ENCODE results near the gene SRCIN1.

SRCIN1 gene

DNA sequence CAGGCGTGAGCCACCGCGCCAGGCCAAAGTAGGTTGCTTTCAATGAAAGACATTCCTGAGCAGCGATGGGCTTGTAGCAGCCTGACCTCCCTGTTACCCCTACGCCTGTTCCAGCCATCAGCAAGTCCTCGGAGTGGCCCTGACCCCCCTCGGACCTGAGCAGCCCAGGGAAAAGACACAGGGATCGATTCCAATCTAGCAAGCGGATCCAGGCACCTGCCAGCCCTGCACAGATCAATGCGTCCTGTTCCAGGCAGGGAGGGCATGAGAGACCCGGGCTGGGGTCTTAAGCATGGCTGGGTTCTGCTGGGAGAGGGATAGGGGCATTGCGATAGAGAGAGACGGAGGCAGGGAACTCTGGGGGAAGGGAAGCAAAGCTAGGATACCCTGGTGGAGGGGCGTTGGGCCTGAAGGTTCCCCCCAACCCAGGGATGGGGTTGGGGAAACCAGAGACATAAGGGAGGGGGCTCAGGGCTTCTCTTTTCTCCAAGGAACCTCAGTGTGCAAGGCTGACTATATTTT is 21.9 kb downstream of the SRCIN1 start:
- H3K27me3 ChIP-seq: peaks cover 98% of the 10 kb centered on the region
- no peaks in the 10 kb centered on the region for H3K36me3 ChIP-seq
- no peak overlapping the region for H3K27ac ChIP-seq
- no peaks in the 10 kb centered on the region for H3K9me3 ChIP-seq
- H3K4me1 ChIP-seq (ENCODE audit: control insufficient read depth in 1 of 2, insufficient read depth in 1 of 2, low read depth in 1 of 2, low read length in 1 of 2): peaks cover 0 to 8% of the 10 kb centered on the region in 2 experiments
- TF ChIP-seq, protein P1, sequence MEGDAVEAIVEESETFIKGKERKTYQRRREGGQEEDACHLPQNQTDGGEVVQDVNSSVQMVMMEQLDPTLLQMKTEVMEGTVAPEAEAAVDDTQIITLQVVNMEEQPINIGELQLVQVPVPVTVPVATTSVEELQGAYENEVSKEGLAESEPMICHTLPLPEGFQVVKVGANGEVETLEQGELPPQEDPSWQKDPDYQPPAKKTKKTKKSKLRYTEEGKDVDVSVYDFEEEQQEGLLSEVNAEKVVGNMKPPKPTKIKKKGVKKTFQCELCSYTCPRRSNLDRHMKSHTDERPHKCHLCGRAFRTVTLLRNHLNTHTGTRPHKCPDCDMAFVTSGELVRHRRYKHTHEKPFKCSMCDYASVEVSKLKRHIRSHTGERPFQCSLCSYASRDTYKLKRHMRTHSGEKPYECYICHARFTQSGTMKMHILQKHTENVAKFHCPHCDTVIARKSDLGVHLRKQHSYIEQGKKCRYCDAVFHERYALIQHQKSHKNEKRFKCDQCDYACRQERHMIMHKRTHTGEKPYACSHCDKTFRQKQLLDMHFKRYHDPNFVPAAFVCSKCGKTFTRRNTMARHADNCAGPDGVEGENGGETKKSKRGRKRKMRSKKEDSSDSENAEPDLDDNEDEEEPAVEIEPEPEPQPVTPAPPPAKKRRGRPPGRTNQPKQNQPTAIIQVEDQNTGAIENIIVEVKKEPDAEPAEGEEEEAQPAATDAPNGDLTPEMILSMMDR (IDR thresholded peaks at IDR 0.05): no peak
- H3K4me3 ChIP-seq (ENCODE audit: low read depth in 1 of 2, low read length in 1 of 2): no peak overlapping the region

DNA sequence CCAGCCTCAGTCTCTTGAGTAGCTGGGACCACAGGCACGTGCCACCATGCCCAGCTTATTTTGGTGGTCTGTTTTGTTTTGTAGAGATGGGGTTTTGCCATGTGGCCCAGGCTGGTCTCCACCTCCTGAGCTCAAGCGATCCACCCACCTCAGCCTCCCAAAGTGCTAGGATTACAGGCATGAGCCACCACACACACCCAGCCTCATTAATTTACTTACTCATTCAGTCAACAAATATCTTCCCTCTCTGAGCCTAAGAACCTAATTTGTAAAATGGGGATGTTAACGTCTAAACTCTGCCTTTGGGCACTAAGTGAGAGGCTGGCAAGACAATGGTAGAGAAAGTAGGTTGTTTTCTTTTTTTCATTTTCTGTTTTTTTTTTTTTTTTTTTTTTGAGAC is 22.6 kb downstream of the SRCIN1 start:
- Histone ChIP-seq H3K4me3 (ENCODE audit: low read depth in 1 of 2, low read length in 1 of 2) (no peak overlapping the region), H3K27me3 (peaks cover 98% of the 10 kb centered on the region), H3K9me3 (no peaks in the 10 kb centered on the region), H3K27ac (no peak overlapping the region), H3K36me3 (no peaks in the 10 kb centered on the region), H3K4me1 (ENCODE audit: control insufficient read depth in 1 of 2, insufficient read depth in 1 of 2, low read depth in 1 of 2, low read length in 1 of 2) (peaks cover 0 to 8% of the 10 kb centered on the region in 2 experiments)
- TF ChIP-seq, protein P1 (IDR thresholded peaks at IDR 0.05): no peak

DNA sequence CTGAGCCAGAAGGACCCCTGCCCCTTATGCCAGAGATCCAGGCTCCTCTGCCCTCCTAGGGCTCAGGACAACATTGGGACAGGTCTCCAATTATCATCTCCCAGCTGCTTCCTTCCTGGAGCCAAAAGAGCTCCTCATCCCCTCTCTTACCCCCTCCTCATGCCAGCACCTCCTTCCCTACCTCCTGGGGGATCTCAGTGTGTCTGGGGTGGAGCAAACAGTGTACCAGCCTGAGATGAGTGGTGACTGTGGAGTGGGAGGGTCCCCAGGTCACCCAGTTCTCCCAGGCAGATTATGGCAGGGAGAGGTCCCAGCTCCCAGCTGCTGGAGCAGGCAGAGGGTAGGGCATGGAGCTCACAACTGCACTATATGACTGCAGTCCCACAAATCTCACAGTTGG is 23.7 kb downstream of the SRCIN1 start:
- TF ChIP-seq, protein P1 (IDR thresholded peaks at IDR 0.05): no peak
- Histone ChIP-seq H3K36me3 (no peaks in the 10 kb centered on the region), H3K4me3 (ENCODE audit: low read depth in 1 of 2, low read length in 1 of 2) (no peak overlapping the region), H3K4me1 (ENCODE audit: control insufficient read depth in 1 of 2, insufficient read depth in 1 of 2, low read depth in 1 of 2, low read length in 1 of 2) (peaks cover 0 to 8% of the 10 kb centered on the region in 2 experiments), H3K27ac (no peak overlapping the region), H3K9me3 (no peaks in the 10 kb centered on the region), H3K27me3 (peaks cover 98% of the 10 kb centered on the region)

DNA sequence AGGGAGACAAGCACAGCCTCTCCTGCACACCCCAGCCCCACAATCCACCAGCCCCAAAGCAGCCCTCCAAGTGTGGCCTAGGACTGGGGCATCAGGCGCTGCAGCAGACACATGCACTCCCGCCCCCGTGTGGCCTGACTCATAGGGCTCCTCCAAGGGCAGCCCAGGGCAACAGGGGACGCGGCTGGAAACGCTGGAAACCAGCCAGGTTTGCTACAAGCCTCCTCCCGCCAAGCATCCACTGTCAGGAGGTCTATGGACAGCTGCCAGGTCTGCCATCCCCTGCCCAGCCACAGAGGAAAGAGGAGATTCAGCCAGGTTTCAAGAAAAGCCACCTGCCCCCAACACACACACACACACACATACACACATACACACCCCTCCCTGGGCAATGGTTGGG is 25.8 kb downstream of the SRCIN1 start:
- H3K27ac ChIP-seq: no peak overlapping the region
- peaks cover 0 to 8% of the 10 kb centered on the region in 2 experiments for H3K4me1 ChIP-seq (ENCODE audit: control insufficient read depth in 1 of 2, insufficient read depth in 1 of 2, low read depth in 1 of 2, low read length in 1 of 2)
- H3K36me3 ChIP-seq: no peaks in the 10 kb centered on the region
- no peaks in the 10 kb centered on the region for H3K9me3 ChIP-seq
- H3K4me3 ChIP-seq (ENCODE audit: low read depth in 1 of 2, low read length in 1 of 2): no peak overlapping the region
- TF ChIP-seq, protein P1 (IDR thresholded peaks at IDR 0.05): no peak
- peaks cover 98% of the 10 kb centered on the region for H3K27me3 ChIP-seq

DNA sequence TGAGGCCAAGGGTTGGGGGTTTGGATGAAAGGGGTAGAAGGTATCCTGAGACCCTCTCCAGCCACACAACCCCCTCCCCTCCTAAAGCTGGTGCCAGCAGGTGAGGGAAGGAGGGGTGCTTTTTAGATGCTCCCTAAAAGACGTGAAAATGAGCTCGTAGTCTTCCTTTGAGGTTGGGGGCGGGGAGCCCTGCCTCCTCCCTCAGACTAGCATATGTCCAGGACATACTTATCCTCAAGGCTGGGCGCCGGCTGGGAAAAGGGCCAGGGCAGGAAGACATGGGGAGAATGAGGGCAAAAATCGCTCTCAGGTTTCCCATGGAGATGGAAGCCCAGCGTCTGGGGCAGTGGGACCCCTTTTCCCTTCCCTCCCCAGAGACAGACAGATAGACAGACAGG is 26.7 kb downstream of the SRCIN1 start:
- Histone ChIP-seq H3K4me1 (ENCODE audit: control insufficient read depth in 1 of 2, insufficient read depth in 1 of 2, low read depth in 1 of 2, low read length in 1 of 2) (no peaks in the 10 kb centered on the region), H3K36me3 (no peaks in the 10 kb centered on the region), H3K9me3 (no peaks in the 10 kb centered on the region), H3K27me3 (peaks cover 98% of the 10 kb centered on the region), H3K4me3 (ENCODE audit: low read depth in 1 of 2, low read length in 1 of 2) (no peak overlapping the region), H3K27ac (no peak overlapping the region)
- TF ChIP-seq, protein P1 (IDR thresholded peaks at IDR 0.05): no peak
